ENCODE measurements around the gene SOBP.

SOBP gene

DNA sequence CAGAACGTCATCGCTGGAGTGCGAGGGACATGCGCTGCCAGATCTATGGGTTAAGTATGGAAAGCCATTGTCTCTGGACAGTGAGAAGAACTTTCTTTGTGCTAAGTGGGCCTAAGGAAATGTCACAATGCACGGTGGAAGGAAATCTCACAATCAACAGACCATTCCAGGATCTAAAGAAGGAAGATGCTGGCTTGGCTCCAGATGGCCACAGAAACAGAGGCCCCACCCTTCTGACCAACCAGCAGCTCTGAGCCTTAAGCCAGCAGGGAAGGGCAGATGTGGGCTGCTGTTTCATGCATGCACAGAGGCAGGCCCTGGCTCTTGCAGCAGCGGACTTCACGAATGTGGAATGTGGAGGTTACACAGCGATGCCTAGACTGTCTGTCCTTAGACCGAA, 156.3 kb downstream of the SOBP start:
- no peak for DNase-seq (ENCODE audit: low spot score)
- TF ChIP-seq, protein P1, sequence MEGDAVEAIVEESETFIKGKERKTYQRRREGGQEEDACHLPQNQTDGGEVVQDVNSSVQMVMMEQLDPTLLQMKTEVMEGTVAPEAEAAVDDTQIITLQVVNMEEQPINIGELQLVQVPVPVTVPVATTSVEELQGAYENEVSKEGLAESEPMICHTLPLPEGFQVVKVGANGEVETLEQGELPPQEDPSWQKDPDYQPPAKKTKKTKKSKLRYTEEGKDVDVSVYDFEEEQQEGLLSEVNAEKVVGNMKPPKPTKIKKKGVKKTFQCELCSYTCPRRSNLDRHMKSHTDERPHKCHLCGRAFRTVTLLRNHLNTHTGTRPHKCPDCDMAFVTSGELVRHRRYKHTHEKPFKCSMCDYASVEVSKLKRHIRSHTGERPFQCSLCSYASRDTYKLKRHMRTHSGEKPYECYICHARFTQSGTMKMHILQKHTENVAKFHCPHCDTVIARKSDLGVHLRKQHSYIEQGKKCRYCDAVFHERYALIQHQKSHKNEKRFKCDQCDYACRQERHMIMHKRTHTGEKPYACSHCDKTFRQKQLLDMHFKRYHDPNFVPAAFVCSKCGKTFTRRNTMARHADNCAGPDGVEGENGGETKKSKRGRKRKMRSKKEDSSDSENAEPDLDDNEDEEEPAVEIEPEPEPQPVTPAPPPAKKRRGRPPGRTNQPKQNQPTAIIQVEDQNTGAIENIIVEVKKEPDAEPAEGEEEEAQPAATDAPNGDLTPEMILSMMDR (IDR thresholded peaks at IDR 0.05; ENCODE audit: extremely low read depth, insufficient read depth, missing control alignments) = no peak
- in situ Hi-C loops (cut with MboI; ENCODE audit: low pct_unique_long_range_greater_than_20kb, low sequenced_read_pairs, unreplicated experiment) = no loop called here

DNA sequence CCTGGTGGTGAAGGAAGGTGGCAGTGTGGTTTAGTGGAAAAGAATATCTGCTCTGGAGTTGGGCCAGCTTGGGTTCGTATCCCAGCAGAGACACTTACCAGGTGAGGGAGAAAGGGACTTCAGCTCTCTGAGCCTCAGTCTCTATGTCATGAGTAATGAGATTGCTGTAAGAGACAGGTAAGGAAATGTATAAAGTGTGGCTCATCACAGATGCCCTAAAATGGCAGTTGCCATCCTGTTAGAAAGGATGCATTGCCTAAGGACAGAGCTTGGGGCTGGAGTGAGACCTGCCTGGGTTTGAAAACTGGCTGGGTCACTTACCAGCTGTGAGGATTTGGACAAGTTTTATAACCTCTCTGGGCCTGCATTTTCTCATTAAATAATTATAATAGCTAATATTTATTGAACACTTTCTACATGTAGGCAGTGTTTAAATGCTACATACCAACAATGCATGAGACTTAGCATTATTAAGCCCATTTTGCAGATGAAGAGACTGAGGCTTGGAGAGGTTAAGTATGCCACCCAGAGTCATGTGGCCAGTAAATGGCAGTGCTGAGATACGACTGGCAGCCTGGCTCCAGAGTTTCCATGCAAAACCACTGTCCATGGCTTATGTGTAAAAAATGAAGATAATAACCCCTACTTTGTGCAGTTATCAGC, 157.0 kb downstream of the SOBP start:
- in situ Hi-C loops (cut with MboI; ENCODE audit: low pct_unique_long_range_greater_than_20kb, low sequenced_read_pairs, unreplicated experiment) = no loop called here
- TF ChIP-seq, protein P1 (IDR thresholded peaks at IDR 0.05; ENCODE audit: extremely low read depth, insufficient read depth, missing control alignments) = no peak

DNA sequence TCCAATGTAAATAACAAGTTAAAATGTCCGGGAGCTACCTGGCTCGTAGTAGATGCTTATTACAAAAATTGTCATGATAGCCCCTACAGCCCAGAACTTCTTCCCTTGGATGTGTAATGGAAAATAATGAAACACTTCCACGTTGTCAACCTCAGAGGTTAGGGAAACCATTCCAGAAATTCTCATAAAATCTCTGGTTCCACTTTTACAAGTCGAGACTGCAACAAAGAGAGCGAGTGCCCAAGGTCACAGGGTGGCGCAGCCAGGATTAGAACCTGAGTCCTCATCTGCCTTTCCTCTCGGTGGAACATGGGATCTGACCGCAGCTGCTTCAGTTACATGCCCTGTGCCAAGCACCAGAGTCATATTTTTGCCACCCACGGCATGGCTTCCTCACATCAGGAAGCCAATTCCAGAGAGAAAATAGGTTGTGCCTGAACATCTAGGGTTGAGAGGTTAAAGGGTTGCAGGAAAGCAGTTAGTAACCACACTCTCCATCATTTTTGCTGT, 157.6 kb downstream of the SOBP start:
- TF ChIP-seq, protein P1 (IDR thresholded peaks at IDR 0.05; ENCODE audit: extremely low read depth, insufficient read depth, missing control alignments) = no peak
- in situ Hi-C loops (cut with MboI; ENCODE audit: low pct_unique_long_range_greater_than_20kb, low sequenced_read_pairs, unreplicated experiment) = no loop called here
- DNase-seq (ENCODE audit: low spot score) = no peak

More for the DNA sequence above, 157.0 kb downstream of the SOBP start:
- DNase-seq (ENCODE audit: low spot score) = no peak

DNA sequence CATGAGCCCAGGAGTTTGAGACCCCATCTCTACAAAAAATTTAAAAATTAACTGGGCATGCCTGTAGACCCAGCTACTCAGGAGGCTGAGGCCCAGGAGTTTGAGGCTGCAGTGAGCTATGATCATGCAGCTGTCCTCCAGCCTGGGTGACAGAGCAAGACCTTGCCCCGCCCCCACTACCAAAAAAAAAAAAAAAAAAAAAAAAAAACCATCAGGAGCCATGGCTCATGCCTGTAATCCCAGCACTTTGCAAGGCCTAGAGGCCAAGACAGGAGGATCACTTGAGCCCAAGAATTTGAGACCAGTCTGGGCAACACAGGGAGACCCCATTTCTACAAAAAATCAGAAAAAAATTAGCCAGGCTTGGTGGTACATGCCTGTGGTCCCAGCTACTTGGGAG, 159.1 kb downstream of the SOBP start:
- DNase-seq (ENCODE audit: low spot score) = no peak
- TF ChIP-seq, protein P1 (IDR thresholded peaks at IDR 0.05; ENCODE audit: extremely low read depth, insufficient read depth, missing control alignments) = no peak
- in situ Hi-C loops (cut with MboI; ENCODE audit: low pct_unique_long_range_greater_than_20kb, low sequenced_read_pairs, unreplicated experiment) = no loop called here

GRCh38 chr6:107652526-107653182, 162.7 kb downstream of the SOBP start:
- no peak for DNase-seq (ENCODE audit: low spot score)
- TF ChIP-seq, protein P1 (IDR thresholded peaks at IDR 0.05; ENCODE audit: extremely low read depth, insufficient read depth, missing control alignments) = no peak
- in situ Hi-C loops (cut with MboI; ENCODE audit: low pct_unique_long_range_greater_than_20kb, low sequenced_read_pairs, unreplicated experiment) = no loop called here

DNA sequence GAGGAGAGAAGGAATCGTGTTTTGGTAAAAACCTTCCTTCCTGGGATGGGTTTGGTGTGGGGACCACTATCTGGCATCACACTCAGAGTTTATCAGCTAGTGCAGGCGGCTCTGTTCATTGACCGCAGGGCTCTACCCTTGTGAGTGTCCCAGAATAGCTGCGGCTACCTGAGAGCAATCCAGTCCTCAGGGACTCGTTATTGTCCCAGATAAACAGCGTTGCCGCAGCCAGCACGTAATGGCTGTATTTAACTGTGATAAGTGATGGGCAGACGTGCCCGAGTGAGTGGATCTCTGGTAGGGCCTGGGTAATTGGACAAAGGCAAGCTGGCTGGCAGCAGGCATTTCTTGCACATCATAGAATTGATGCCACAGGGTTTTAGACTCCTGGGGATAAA, 163.3 kb downstream of the SOBP start:
- TF ChIP-seq, protein P1 (IDR thresholded peaks at IDR 0.05; ENCODE audit: extremely low read depth, insufficient read depth, missing control alignments) = no peak
- in situ Hi-C loops (cut with MboI; ENCODE audit: low pct_unique_long_range_greater_than_20kb, low sequenced_read_pairs, unreplicated experiment) = no loop called here
- DNase-seq (ENCODE audit: low spot score) = no peak

All from GM13977 (cell line).